AG04449 (cell line): ENCODE measurements around the gene MFSD1.

Source experiments
- CTCF ChIA-PET: fragments of 350-600 bp; formaldehyde crosslinking; extraction: SDS; loops from one replicate; lab custom pipeline; 2021; ENCODE audit warnings: antibody characterized with exemption; lab: Yijun Ruan, JAX
- POLR2A ChIA-PET: fragments of 400-600, 350-600 bp; formaldehyde crosslinking; extraction: SDS; loops from one replicate; lab custom pipeline; 2020; ENCODE audit warnings: antibody characterized with exemption, inconsistent platforms; lab: Yijun Ruan, JAX
- DNase-seq: peaks from one replicate; pipeline ENCODE4 v3.0.0-alpha.2; 2010; ENCODE audit warnings: low read depth, low spot score
- H3K4me3 ChIP-seq: 2 replicates; pipeline ENCODE4 v1.5.1; 2011; ENCODE audit warnings: low read depth, mild to moderate bottlenecking, control low read depth, low read length
- TF ChIP-seq, protein P1 (sequence below): IDR thresholded peaks from one replicate; pipeline ENCODE4 v1.5.1; 2011; ENCODE audit warnings: mild to moderate bottlenecking, moderate library complexity, low read length, control low read depth, inconsistent platforms; ENCODE audit not compliant: insufficient read depth; ENCODE audit errors: missing control alignments

Gene MFSD1

DNA sequence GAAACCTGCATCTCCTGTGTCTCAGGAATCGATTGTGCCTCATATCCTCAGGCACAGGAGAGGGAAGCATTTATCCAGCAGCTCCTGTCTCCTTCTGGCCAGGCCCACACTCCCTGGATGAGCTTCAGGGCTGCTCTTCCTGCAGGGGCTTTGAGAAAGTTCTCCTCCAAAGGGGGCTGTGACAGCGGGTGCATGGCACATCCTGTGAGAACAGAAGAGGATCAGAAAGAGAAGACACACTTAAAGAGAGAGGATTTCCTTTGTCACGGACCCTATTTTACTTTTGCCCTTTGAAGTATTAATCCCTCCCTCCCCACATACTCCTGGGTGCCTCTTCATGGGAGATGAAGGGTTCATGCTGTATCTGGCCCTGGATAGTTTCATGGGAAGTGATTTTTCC, 46.0 kb downstream of the MFSD1 start:
- no peak overlapping the region for H3K4me3 ChIP-seq
- ChIA-PET CTCF (interaction anchor here (1.0 to 9.4 kb wide), 4 partner anchors 15 to 418 kb away, joined by 3 to 376 read pairs (median 14); no protein-coding TSS in a partner anchor), POLR2A (no interaction called here)
- no peak for DNase-seq
- TF ChIP-seq, protein P1, sequence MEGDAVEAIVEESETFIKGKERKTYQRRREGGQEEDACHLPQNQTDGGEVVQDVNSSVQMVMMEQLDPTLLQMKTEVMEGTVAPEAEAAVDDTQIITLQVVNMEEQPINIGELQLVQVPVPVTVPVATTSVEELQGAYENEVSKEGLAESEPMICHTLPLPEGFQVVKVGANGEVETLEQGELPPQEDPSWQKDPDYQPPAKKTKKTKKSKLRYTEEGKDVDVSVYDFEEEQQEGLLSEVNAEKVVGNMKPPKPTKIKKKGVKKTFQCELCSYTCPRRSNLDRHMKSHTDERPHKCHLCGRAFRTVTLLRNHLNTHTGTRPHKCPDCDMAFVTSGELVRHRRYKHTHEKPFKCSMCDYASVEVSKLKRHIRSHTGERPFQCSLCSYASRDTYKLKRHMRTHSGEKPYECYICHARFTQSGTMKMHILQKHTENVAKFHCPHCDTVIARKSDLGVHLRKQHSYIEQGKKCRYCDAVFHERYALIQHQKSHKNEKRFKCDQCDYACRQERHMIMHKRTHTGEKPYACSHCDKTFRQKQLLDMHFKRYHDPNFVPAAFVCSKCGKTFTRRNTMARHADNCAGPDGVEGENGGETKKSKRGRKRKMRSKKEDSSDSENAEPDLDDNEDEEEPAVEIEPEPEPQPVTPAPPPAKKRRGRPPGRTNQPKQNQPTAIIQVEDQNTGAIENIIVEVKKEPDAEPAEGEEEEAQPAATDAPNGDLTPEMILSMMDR: no peak

DNA sequence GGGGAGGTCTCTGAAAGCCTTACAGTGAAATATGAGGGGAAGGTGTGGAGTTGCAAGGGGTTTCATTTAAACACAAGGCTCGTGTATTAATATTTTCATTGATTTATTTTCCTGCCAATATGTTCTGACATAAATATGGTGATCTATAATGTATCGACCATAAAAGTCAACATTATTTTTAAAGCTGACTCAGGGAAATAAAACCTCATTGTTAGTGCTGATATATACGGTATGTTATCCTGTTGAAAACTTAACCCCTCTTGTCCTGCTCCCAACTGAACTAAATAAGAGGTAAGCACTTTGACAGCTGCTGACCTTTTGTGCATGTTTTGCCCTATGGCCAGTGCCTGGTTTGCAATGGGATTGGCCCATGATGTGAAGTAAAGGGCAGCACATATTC, 47.9 kb downstream of the MFSD1 start:
- TF ChIP-seq, protein P1: no peak
- H3K4me3 ChIP-seq: no peak overlapping the region
- no peak for DNase-seq
- CTCF ChIA-PET: interaction anchor here (0.6 to 1.1 kb wide), 4 partner anchors 13 to 607 kb away, joined by 3 to 5 read pairs (median 5); no protein-coding TSS in a partner anchor
- POLR2A ChIA-PET: no interaction called here

DNA sequence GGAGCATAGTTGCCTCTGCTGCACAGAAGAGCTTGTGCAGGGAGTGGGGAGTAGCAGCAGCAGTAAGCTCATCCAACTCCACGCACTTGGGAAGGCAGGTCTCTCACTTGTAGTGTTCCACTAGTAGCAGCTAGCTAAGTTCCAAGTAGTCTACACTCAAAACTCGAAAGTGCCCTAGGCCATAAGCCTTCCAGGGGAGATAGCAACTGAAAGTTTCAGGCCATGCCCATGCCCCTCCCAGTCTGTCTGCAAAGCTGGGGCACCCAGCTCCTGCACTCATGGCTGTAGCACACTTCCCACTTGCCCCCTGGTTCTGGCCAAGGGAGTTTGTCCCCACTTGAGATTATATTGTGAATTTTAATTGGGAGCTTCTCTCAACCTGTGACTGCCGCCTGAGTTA, 57.5 kb downstream of the MFSD1 start:
- TF ChIP-seq, protein P1: no peak
- ChIA-PET POLR2A (no interaction called here), CTCF (interaction anchor here (0.7 to 1.9 kb wide), 4 partner anchors 13 to 401 kb away, joined by 3 to 6 read pairs (median 4); no protein-coding TSS in a partner anchor)

DNA sequence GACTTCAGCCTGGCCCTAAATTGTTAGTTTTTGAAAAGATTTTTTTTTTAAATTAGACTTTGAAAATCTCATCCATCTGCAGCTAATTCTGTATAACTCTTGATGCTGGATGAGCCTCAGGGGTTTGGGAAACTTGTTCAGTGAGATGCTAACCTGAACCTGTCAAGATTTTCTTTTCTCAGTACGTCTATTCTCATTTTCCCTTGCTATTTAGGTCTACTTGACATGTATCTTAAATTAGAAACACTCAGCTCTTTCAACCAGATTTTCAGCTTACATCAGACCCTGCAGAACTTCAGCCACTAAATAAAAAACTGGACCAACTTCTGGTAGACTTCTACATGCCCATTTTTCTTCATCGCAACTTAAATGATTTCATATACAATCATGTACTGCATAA, 61.4 kb downstream of the MFSD1 start:
- POLR2A ChIA-PET: interaction anchor here (0.6 kb wide), 1 partner anchor 176 kb away, joined by 4 read pairs; no protein-coding TSS in a partner anchor
- TF ChIP-seq, protein P1: no peak
- no peak overlapping the region for H3K4me3 ChIP-seq
- DNase-seq: no peak
- CTCF ChIA-PET: interaction anchor here (0.7 to 1.5 kb wide), 4 partner anchors 8 to 397 kb away, joined by 3 to 6 read pairs (median 4); no protein-coding TSS in a partner anchor

More for the DNA sequence above, 57.5 kb downstream of the MFSD1 start:
- H3K4me3 ChIP-seq: no peak overlapping the region
- DNase-seq: no peak

DNA sequence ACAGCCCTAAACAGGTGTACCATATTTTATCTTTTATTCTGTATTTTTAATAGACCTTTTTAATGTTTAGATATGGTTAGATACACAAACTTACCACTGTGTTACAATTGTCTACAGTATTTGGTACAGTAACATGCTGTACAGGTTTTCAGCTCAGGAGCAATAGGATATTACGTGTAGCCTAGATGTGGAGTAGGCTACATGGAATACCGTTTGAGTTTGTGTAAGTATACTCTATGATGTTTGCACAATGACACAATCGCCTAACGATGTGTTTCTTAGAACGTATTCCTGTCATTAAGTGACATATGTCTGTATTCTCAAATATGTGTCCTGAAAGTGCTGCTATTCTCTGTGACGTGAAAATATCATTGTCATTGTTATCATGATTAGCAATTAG, 62.6 kb downstream of the MFSD1 start:
- CTCF ChIA-PET: no interaction called here
- TF ChIP-seq, protein P1: no peak
- POLR2A ChIA-PET: no interaction called here

DNA sequence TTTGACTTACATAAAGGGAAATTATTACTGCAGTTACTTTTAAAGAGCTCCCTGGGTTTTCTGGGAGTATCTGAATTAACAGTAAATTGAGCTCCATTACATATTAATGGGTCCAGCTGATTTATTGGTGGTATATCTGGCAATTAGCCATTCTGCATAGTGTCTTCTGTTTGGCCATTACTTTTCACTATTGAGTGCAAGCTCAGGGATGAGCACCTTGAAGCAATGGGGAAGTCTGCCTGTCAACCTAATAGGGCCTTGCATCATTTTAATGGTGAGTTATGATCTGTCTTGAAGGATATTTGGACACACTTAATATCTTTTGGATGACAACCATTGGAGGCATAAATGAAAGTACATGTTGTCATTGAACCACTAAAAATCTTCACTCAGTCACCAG, 73.8 kb downstream of the MFSD1 start:
- POLR2A ChIA-PET: no interaction called here
- H3K4me3 ChIP-seq: no peak overlapping the region
- no peak for DNase-seq
- TF ChIP-seq, protein P1: no peak
- CTCF ChIA-PET: no interaction called here

More for the DNA sequence above, 62.6 kb downstream of the MFSD1 start:
- DNase-seq: no peak
- no peak overlapping the region for H3K4me3 ChIP-seq
